Measurements from ENCODE around the gene FBXL2. TPM values are rescaled to one million over a fixed set of nuclear protein-coding genes. Genes with fewer than 3 reads are reported as not detected.
"Not testable (repeated sequence)": the region's sequence is repeated elsewhere in the genome, so short reads cannot be mapped to it uniquely, and the experiment has no call there.

Gene FBXL2
- total RNA-seq, 1 donor from 2014 or later, result 21.6 TPM

- no peaks in the 10 kb centered on the region for H3K4me1 Mint-ChIP-seq (ENCODE audit: unreplicated experiment)
- TF ChIP-seq CTCF (conservative IDR thresholded peaks at IDR 0.05), result no peak
- no peak overlapping the region for H3K27ac Mint-ChIP-seq
Observed at GRCh38 chr3:33334364-33334763, 57.1 kb downstream of the FBXL2 start.

GRCh38 chr3:33338936-33339465 is 61.8 kb downstream of the FBXL2 start:
- H3K4me1 Mint-ChIP-seq (ENCODE audit: unreplicated experiment); H3K4me3 Mint-ChIP-seq; H3K27me3 Mint-ChIP-seq; H3K9me3 Mint-ChIP-seq; DNase-seq (ENCODE audit: extremely low spot score, unreplicated experiment); H3K27ac Mint-ChIP-seq: not testable (repeated sequence)
- peaks cover 14% of the 10 kb centered on the region for H3K36me3 Mint-ChIP-seq

More at GRCh38 chr3:33334364-33334763, 57.1 kb downstream of the FBXL2 start:
- no peak for DNase-seq (ENCODE audit: extremely low spot score, unreplicated experiment)
- Mint-ChIP-seq H3K9me3 (peaks cover 9% of the 10 kb centered on the region), H3K4me3 (no peak overlapping the region), H3K27me3 (no peaks in the 10 kb centered on the region), H3K36me3 (peaks cover 20% of the 10 kb centered on the region)

- H3K36me3 Mint-ChIP-seq, result peaks cover 9% of the 10 kb centered on the region
- H3K4me1 Mint-ChIP-seq (ENCODE audit: unreplicated experiment), result no peaks in the 10 kb centered on the region
- no peak for TF ChIP-seq CTCF (conservative IDR thresholded peaks at IDR 0.05)
- no peak for DNase-seq (ENCODE audit: extremely low spot score, unreplicated experiment)
- no peak overlapping the region for H3K27ac Mint-ChIP-seq
- no peaks in the 10 kb centered on the region for H3K27me3 Mint-ChIP-seq
- no peak overlapping the region for H3K4me3 Mint-ChIP-seq
- no peaks in the 10 kb centered on the region for H3K9me3 Mint-ChIP-seq
Observed at GRCh38 chr3:33339758-33340157, 62.5 kb downstream of the FBXL2 start.

- no peak for DNase-seq (ENCODE audit: extremely low spot score, unreplicated experiment)
- Mint-ChIP-seq H3K9me3 (no peaks in the 10 kb centered on the region), H3K27me3 (no peaks in the 10 kb centered on the region), H3K4me3 (peak overlapping the region; percentile 10), H3K36me3 (peaks cover 10% of the 10 kb centered on the region), H3K27ac (peak overlapping the region; percentile 5), H3K4me1 (ENCODE audit: unreplicated experiment) (peaks cover 9% of the 10 kb centered on the region)
- TF ChIP-seq CTCF (conservative IDR thresholded peaks at IDR 0.05), result no peak
Observed at GRCh38 chr3:33355611-33356010, 78.4 kb downstream of the FBXL2 start.

GRCh38 chr3:33358172-33358781 is 81.0 kb downstream of the FBXL2 start:
- no peak for TF ChIP-seq CTCF (conservative IDR thresholded peaks at IDR 0.05)
- Mint-ChIP-seq H3K4me3 (no peak overlapping the region), H3K4me1 (ENCODE audit: unreplicated experiment) (peaks cover 9% of the 10 kb centered on the region), H3K27ac (no peak overlapping the region), H3K9me3 (no peaks in the 10 kb centered on the region), H3K27me3 (no peaks in the 10 kb centered on the region), H3K36me3 (peaks cover 14% of the 10 kb centered on the region)
- no peak for DNase-seq (ENCODE audit: extremely low spot score, unreplicated experiment)

GRCh38 chr3:33360136-33360825 is 83.0 kb downstream of the FBXL2 start:
- TF ChIP-seq CTCF (conservative IDR thresholded peaks at IDR 0.05), result no peak
- H3K36me3 Mint-ChIP-seq, result peaks cover 14% of the 10 kb centered on the region
- no peak overlapping the region for H3K4me3 Mint-ChIP-seq
- H3K4me1 Mint-ChIP-seq (ENCODE audit: unreplicated experiment), result peaks cover 9% of the 10 kb centered on the region
- no peaks in the 10 kb centered on the region for H3K27me3 Mint-ChIP-seq
- H3K27ac Mint-ChIP-seq, result peak overlapping the region; percentile 85
- no peaks in the 10 kb centered on the region for H3K9me3 Mint-ChIP-seq
- no peak for DNase-seq (ENCODE audit: extremely low spot score, unreplicated experiment)
